H1 (cell line): ENCODE results near the gene GNG14.

Experiments
- CBX8 ChIP-seq: fragments of 300-800, 300-1000 bp; sonication (generic); IDR thresholded peaks from 2 replicates; pipeline ENCODE4 v1.7.1; 2016; ENCODE audit warnings: low read depth, low read length, borderline replicate concordance
- CHD2 ChIP-seq: IDR thresholded peaks from 2 replicates; pipeline ENCODE4 v1.6.1; 2012; ENCODE audit warnings: low read length, improper control_type of control experiment
- EP300 ChIP-seq, 2 experiments: IDR thresholded peaks; 1 replicate in 1 of 2; 2 replicates in 1 of 2; pipeline ENCODE4 v1.6.1; 2011 to 2012; ENCODE audit warnings: low read depth in 2 of 2, low read length in 2 of 2, mild to moderate bottlenecking in 2 of 2, borderline replicate concordance in 1 of 2, inconsistent platforms in 1 of 2, moderate library complexity in 1 of 2
- EZH2 ChIP-seq: fragments of 200-600 bp; sonication (generic); IDR thresholded peaks from 2 replicates; pipeline ENCODE4 v1.7.1; 2012; ENCODE audit warnings: low read depth, mild to moderate bottlenecking, moderate library complexity, low read length, inconsistent platforms; ENCODE audit not compliant: severe bottlenecking
- NANOG ChIP-seq: IDR thresholded peaks from 2 replicates; pipeline ENCODE4 v1.6.1; 2011; ENCODE audit warnings: low read length, low read depth, mild to moderate bottlenecking, inconsistent platforms; ENCODE audit not compliant: insufficient read depth, poor library complexity, severe bottlenecking
- POLR2A ChIP-seq, 2 experiments: IDR thresholded peaks; 1 replicate in 1 of 2; 2 replicates in 1 of 2; pipeline ENCODE4 v1.6.1; 2011; ENCODE audit warnings: low read depth in 2 of 2, low read length in 2 of 2, mild to moderate bottlenecking in 2 of 2; ENCODE audit errors: control extremely low read depth in 1 of 2
- SP4 ChIP-seq: IDR thresholded peaks from 2 replicates; pipeline ENCODE4 v1.6.1; 2012; ENCODE audit warnings: low read length, inconsistent platforms
- TF ChIP-seq, protein P1 (sequence below), 3 experiments: IDR thresholded peaks; 1 replicate in 2 of 3; 2 replicates in 1 of 3; pipeline versions ENCODE4 v1.5.1 to v1.6.1; 2011; ENCODE audit warnings: low read length in 3 of 3, mild to moderate bottlenecking in 3 of 3, inconsistent platforms in 2 of 3, low read depth in 1 of 3, moderate library complexity in 1 of 3; ENCODE audit not compliant: insufficient read depth in 1 of 3; ENCODE audit errors: control extremely low read depth in 1 of 3

- TF ChIP-seq SP4 = no peak
- TF ChIP-seq EP300 (IDR thresholded peaks at IDR 0.05; ENCODE audit: borderline replicate concordance in 1 of 2, low read depth in 2 of 2, low read length in 2 of 2) = no peak
- TF ChIP-seq CHD2 = no peak
- no peak for TF ChIP-seq NANOG
- no peak for TF ChIP-seq EZH2
- TF ChIP-seq, protein P1, sequence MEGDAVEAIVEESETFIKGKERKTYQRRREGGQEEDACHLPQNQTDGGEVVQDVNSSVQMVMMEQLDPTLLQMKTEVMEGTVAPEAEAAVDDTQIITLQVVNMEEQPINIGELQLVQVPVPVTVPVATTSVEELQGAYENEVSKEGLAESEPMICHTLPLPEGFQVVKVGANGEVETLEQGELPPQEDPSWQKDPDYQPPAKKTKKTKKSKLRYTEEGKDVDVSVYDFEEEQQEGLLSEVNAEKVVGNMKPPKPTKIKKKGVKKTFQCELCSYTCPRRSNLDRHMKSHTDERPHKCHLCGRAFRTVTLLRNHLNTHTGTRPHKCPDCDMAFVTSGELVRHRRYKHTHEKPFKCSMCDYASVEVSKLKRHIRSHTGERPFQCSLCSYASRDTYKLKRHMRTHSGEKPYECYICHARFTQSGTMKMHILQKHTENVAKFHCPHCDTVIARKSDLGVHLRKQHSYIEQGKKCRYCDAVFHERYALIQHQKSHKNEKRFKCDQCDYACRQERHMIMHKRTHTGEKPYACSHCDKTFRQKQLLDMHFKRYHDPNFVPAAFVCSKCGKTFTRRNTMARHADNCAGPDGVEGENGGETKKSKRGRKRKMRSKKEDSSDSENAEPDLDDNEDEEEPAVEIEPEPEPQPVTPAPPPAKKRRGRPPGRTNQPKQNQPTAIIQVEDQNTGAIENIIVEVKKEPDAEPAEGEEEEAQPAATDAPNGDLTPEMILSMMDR (IDR thresholded peaks at IDR 0.05; ENCODE audit: control extremely low read depth in 1 of 3, insufficient read depth in 1 of 3, low read depth in 1 of 3, low read length in 3 of 3) = no peak
- TF ChIP-seq POLR2A (IDR thresholded peaks at IDR 0.05; ENCODE audit: control extremely low read depth in 1 of 2, low read depth in 2 of 2, low read length in 2 of 2) = no peak
- TF ChIP-seq CBX8 = no peak
These were observed 5.2 kb downstream of the GNG14 start for GRCh38 chr19:12692960-12693359.
